GM18507 (cell line): Measurements from ENCODE around the gene E2F6.

Source experiments
- DNase-seq: peaks from one replicate; pipeline ENCODE4 v3.0.0; 2011; ENCODE audit warnings: low read depth; ENCODE audit not compliant: insufficient read length; ENCODE audit errors: extremely low spot score
- FAIRE-seq: peaks from 2 replicates; lab custom pipeline; 2011; peaks lifted over from hg19 to GRCh38; lab: Jason Lieb, UNC

E2F6 gene

GRCh38 chr2:11404376-11405073, 61.4 kb downstream of the E2F6 start:
- FAIRE-seq, result no peak

GRCh38 chr2:11402436-11402835, 63.5 kb downstream of the E2F6 start:
- FAIRE-seq, result no peak
- no peak for DNase-seq

More at GRCh38 chr2:11404376-11405073, 61.4 kb downstream of the E2F6 start:
- DNase-seq, result no peak

GRCh38 chr2:11399438-11399762, 66.6 kb downstream of the E2F6 start:
- DNase-seq (no peak), FAIRE-seq (no peak)

- DNase-seq (no peak), FAIRE-seq (no peak)
These were observed 67.1 kb downstream of the E2F6 start for GRCh38 chr2:11398750-11399437.

- DNase-seq (no peak), FAIRE-seq (no peak)
These were observed 68.4 kb downstream of the E2F6 start for GRCh38 chr2:11397513-11397912.

- FAIRE-seq, result no peak
- no peak for DNase-seq
These were observed 69.2 kb downstream of the E2F6 start for GRCh38 chr2:11396467-11397445.

GRCh38 chr2:11396021-11396420, 69.9 kb downstream of the E2F6 start:
- FAIRE-seq, result no peak

GRCh38 chr2:11395389-11395788, 70.6 kb downstream of the E2F6 start:
- FAIRE-seq (no peak), DNase-seq (no peak)

More at GRCh38 chr2:11396021-11396420, 69.9 kb downstream of the E2F6 start:
- no peak for DNase-seq
